Adrenal gland (tissue), 12 donors: Measurements from ENCODE around the gene SPOCK1. TPM values are rescaled to one million over a fixed set of nuclear protein-coding genes. Genes with fewer than 3 reads are reported as not detected.
A peak's percentile ranks its signal among the peaks of the same experiment; 100 is the strongest.

Source experiments
- DNase-seq, 7 donors: peaks; one replicate each; pipeline ENCODE4 v3.0.0-alpha.2; 2019 to 2020
- H3K27ac ChIP-seq, 5 donors: fragments of 200-600 bp; sonication (generic) in 4 of 5; 1 replicate in 3 of 5; 2 replicates in 2 of 5; pipeline versions ENCODE4 v1.5.1 to v1.8.0; 2016 to 2020; ENCODE audit warnings: mild to moderate bottlenecking in 1 of 5
- H3K27me3 ChIP-seq: fragments of 200-600 bp; 2 replicates; pipeline ENCODE4 v1.8.0; 2021
- H3K36me3 ChIP-seq, 2 donors: fragments of 200-600 bp; replicated peaks in 1 of 2; 1 replicate in 1 of 2; 2 replicates in 1 of 2; pipeline versions ENCODE4 v1.5.1 to v1.8.0; 2018 to 2022
- H3K4me1 ChIP-seq, 2 donors: fragments of 200-600 bp; replicated peaks in 1 of 2; 1 replicate in 1 of 2; 2 replicates in 1 of 2; pipeline versions ENCODE4 v1.5.1 to v1.8.0; 2018 to 2021
- H3K4me3 ChIP-seq, 4 donors: fragments of 200-600 bp; sonication (generic) in 3 of 4; one replicate each; pipeline ENCODE4 v1.5.1; 2016 to 2018
- H3K9me3 ChIP-seq, 3 donors: fragments of 200-600 bp; sonication (generic) in 1 of 3; replicated peaks in 1 of 3; 1 replicate in 2 of 3; 2 replicates in 1 of 3; pipeline versions ENCODE4 v1.5.1 to v1.8.0; 2016 to 2021
- CTCF ChIP-seq, 6 experiments: fragments of 450-650 bp in 4 of 6; fragments of 200-600 bp in 2 of 6; sonication (generic) in 1 of 6; IDR thresholded peaks; 1 replicate in 5 of 6; 2 replicates in 1 of 6; pipeline versions ENCODE4 v1.5.1 to v1.8.0; 2016 to 2021; ENCODE audit warnings: antibody characterized with exemption in 6 of 6, mild to moderate bottlenecking in 2 of 6, moderate library complexity in 1 of 6
- POLR2A ChIP-seq, 2 donors: fragments of 450-650 bp; IDR thresholded peaks; one replicate each; pipeline ENCODE4 v1.6.1; 2017; ENCODE audit warnings: antibody characterized with exemption in 2 of 2, mild to moderate bottlenecking in 2 of 2, moderate library complexity in 1 of 2
- WGBS, 4 donors: extraction: QIAGEN DNeasy Blood & Tissue Kit in 2 of 4; methylation state at CpG; one replicate each; pipeline versions ENCODE4 v1.1.5 to v1.1.7; 2013 to 2017; 5-methylcytosine and 5-hydroxymethylcytosine counted together
- intact Hi-C, 2 donors: fragments of 100-400 bp; cut with DNase I; formaldehyde crosslinking; loops; one replicate each; pipeline versions ENCODE4 v1.14.1 to v1.15.0; 2022 to 2023
- polyA plus RNA-seq, 3 donors: library from polyadenylated mRNA; stranded (reverse); fragments of 200-250 nt in 2 of 3; fragments of 350-450 nt in 1 of 3; fragmentation: Illumina TruSeq in 1 of 3; extraction: RNeasy Lipid Tissue Mini Kit (QIAGEN cat#74804) in 1 of 3; gene quantifications; one replicate each; pipeline ENCODE4 v1.2.3, GENCODE V29; 2013 to 2014
- total RNA-seq, 9 donors: library from RNA; depleted of rRNA in 4 of 9; stranded (reverse); fragments of >200 nt in 4 of 9; fragments of 120-200 nt in 1 of 9; fragmentation: NEBNext Ultra II Directional in 1 of 9; extraction: Animal tissue kit (Norgen Biotek cat#: 25700) in 1 of 9; gene quantifications; one replicate each; pipeline versions ENCODE4 v1.1.0 to v1.2.4, GENCODE V29; 2013 to 2023
- donor health status: healthy with polysubstance abuse.
- donor health status: Bipolar disorder and iron deficiency.
- donor health status: DM: yes; HTN: yes; CAD: no.
- donor health status: DM: no; HTN: no; CAD: no.
- donor health status: DM: no; HTN: no; CAD: no.
- donor health status: DM: yes; HTN: yes; CAD: no.

The SPOCK1 gene
- total and polyA plus RNA-seq, 12 donors, result 5.4 to 102 (median 55.6) TPM

GRCh38 chr5:137308311-137308710 lies 190.8 kb downstream of the SPOCK1 start:
- peaks cover 0 to 14% of the 10 kb centered on the region in 2 donors for H3K4me1 ChIP-seq
- peak overlapping the region in 1 of 5 donors; percentile 44 for H3K27ac ChIP-seq
- 80 to 89% (median 87%) methylated on average over 1 to 3 of the region's 3 CpGs for WGBS, 4 donors
- no peaks in the 10 kb centered on the region for H3K36me3 ChIP-seq
- no peak for TF ChIP-seq POLR2A (IDR thresholded peaks at IDR 0.05)
- no peak for TF ChIP-seq CTCF (IDR thresholded peaks at IDR 0.05)
- DNase-seq, result no peak
- H3K27me3 ChIP-seq, result no peaks in the 10 kb centered on the region
- no peaks in the 10 kb centered on the region for H3K9me3 ChIP-seq
- intact Hi-C loops, result no loop called here
- no peak overlapping the region for H3K4me3 ChIP-seq

GRCh38 chr5:137306903-137307302 lies 192.2 kb downstream of the SPOCK1 start:
- H3K36me3 ChIP-seq, result no peaks in the 10 kb centered on the region
- TF ChIP-seq POLR2A (IDR thresholded peaks at IDR 0.05) (no peak), CTCF (IDR thresholded peaks at IDR 0.05) (no peak)
- H3K9me3 ChIP-seq, result no peaks in the 10 kb centered on the region
- no peaks in the 10 kb centered on the region for H3K27me3 ChIP-seq
- no peak overlapping the region for H3K4me3 ChIP-seq
- peak overlapping the region in 2 of 5 donors; percentile 2 to 13 for H3K27ac ChIP-seq
- DNase-seq, result no peak
- intact Hi-C loops, result no loop called here
- H3K4me1 ChIP-seq, result peaks cover 0 to 14% of the 10 kb centered on the region in 2 donors
- WGBS, 4 donors, result 83 to 93% (median 87%) methylated on average over 3 of the region's 3 CpGs

- WGBS, 4 donors, result 65 to 93% (median 84%) methylated on average over 8 of the region's 8 CpGs
- Histone ChIP-seq H3K4me3 (no peak overlapping the region), H3K9me3 (no peaks in the 10 kb centered on the region), H3K27me3 (no peaks in the 10 kb centered on the region), H3K27ac (no peak overlapping the region), H3K4me1 (peaks cover under 1 to 15% of the 10 kb centered on the region in 2 donors), H3K36me3 (no peaks in the 10 kb centered on the region)
- no peak for TF ChIP-seq CTCF (IDR thresholded peaks at IDR 0.05)
- no peak for TF ChIP-seq POLR2A (IDR thresholded peaks at IDR 0.05)
- intact Hi-C loops, result no loop called here
- no peak for DNase-seq
Observed at GRCh38 chr5:137305971-137306602, 193.0 kb downstream of the SPOCK1 start.

GRCh38 chr5:137304226-137304874 lies 194.8 kb downstream of the SPOCK1 start:
- Histone ChIP-seq H3K4me1 (peaks cover 10 to 29% of the 10 kb centered on the region in 2 donors), H3K9me3 (no peaks in the 10 kb centered on the region), H3K27ac (no peak overlapping the region), H3K36me3 (no peaks in the 10 kb centered on the region), H3K27me3 (no peaks in the 10 kb centered on the region), H3K4me3 (no peak overlapping the region)
- WGBS, 4 donors, result 41 to 59% (median 59%) methylated on average over 3 to 4 of the region's 4 CpGs
- peak in 5 of 7 donors; percentile 28 to 80 (median 38) for DNase-seq
- TF ChIP-seq POLR2A (IDR thresholded peaks at IDR 0.05) (no peak), CTCF (IDR thresholded peaks at IDR 0.05) (no peak)
- intact Hi-C loops, result no loop called here
